Measurements from ENCODE around the gene TK1. TPM values are rescaled to one million over a fixed set of nuclear protein-coding genes. Genes with fewer than 3 reads are reported as not detected.
A peak's percentile ranks its signal among the peaks of the same experiment; 100 is the strongest.

Gene TK1
- total RNA-seq, 1 donor from 2014 or later, result 41.2 TPM

DNA sequence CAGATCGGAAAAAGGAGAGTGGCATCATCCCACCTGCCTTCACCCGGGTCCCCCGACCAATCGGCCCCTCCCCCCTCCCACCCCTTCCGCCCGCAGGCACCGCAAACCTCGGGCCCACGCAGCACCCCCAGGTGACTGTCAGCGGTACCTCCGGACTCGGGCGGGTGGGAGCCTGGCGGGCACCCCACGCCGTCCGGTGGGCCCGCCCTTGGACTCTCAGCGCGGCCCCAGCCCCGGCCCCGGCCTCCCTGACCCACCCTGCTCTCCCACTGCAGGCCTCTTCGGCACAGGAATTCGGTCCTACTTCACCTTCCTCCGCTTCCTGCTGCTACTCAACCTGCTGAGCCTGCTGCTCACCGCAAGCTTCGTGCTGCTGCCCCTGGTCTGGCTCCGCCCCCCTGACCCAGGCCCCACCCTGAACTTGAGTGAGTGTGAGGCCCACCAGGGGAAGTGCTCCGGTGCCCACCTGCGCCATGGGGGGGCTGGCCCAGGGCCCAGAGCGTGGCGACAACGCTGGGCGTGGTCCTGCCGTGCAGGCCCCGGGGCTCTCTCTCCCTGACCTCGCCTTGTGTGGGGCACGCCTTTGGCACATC lies 54.7 kb downstream of the TK1 start:
- Mint-ChIP-seq H3K4me1 (ENCODE audit: unreplicated experiment) (peaks cover 14% of the 10 kb centered on the region), H3K27me3 (peaks cover 12% of the 10 kb centered on the region), H3K9me3 (no peaks in the 10 kb centered on the region), H3K4me3 (peak overlapping the region; percentile 63), H3K27ac (no peak overlapping the region), H3K36me3 (no peaks in the 10 kb centered on the region)
- TF ChIP-seq, protein P1, sequence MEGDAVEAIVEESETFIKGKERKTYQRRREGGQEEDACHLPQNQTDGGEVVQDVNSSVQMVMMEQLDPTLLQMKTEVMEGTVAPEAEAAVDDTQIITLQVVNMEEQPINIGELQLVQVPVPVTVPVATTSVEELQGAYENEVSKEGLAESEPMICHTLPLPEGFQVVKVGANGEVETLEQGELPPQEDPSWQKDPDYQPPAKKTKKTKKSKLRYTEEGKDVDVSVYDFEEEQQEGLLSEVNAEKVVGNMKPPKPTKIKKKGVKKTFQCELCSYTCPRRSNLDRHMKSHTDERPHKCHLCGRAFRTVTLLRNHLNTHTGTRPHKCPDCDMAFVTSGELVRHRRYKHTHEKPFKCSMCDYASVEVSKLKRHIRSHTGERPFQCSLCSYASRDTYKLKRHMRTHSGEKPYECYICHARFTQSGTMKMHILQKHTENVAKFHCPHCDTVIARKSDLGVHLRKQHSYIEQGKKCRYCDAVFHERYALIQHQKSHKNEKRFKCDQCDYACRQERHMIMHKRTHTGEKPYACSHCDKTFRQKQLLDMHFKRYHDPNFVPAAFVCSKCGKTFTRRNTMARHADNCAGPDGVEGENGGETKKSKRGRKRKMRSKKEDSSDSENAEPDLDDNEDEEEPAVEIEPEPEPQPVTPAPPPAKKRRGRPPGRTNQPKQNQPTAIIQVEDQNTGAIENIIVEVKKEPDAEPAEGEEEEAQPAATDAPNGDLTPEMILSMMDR (conservative IDR thresholded peaks at IDR 0.05), result no peak
- no peak for DNase-seq (ENCODE audit: extremely low spot score, unreplicated experiment)

DNA sequence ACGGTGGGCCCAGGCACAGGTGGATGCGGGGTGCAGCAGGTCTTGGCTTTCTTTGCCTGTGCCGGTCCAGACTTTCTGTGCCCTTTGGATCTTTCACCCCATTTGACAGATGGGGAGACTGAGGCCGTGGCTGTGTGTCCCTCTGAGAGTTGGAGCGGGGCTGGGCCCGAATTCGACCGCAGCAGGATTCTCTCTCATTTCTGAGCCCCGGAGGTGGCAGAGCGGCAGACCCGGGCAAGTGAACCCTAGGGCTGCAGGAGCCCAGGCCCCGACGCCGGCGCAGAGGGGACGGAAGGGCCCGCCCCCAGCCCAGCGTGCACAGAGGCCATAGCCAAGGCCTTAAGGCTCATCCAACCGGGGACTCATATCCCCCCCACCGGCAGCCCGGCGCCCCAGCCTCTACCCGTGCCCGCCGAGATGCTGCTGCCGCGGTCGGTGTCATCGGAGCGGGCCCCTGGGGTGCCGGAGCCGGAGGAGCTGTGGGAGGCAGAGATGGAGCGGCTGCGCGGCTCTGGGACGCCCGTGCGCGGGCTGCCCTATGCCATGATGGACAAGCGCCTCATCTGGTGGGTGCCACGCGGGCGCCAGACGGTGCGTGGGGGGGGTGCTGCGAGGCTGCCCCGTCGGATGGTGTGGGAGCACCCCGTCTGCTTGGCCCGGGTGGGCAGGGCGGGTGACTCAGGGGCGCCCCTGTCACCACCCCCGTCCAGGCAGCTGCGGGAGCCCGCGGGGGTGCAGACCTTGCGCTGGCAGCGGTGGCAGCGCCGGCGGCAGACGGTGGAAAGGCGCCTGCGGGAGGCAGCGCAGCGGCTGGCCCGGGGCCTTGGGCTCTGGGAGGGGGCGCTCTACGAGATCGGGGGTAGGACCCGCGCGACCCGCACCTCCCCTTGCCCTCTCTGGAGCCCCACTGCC lies 55.4 kb downstream of the TK1 start:
- Mint-ChIP-seq H3K36me3 (no peaks in the 10 kb centered on the region), H3K4me3 (peak overlapping the region; percentile 47), H3K27me3 (peaks cover 12% of the 10 kb centered on the region), H3K9me3 (no peaks in the 10 kb centered on the region), H3K4me1 (ENCODE audit: unreplicated experiment) (peaks cover 17% of the 10 kb centered on the region), H3K27ac (no peak overlapping the region)
- TF ChIP-seq, protein P1 (conservative IDR thresholded peaks at IDR 0.05), result no peak
- DNase-seq (ENCODE audit: extremely low spot score, unreplicated experiment), result no peak

DNA sequence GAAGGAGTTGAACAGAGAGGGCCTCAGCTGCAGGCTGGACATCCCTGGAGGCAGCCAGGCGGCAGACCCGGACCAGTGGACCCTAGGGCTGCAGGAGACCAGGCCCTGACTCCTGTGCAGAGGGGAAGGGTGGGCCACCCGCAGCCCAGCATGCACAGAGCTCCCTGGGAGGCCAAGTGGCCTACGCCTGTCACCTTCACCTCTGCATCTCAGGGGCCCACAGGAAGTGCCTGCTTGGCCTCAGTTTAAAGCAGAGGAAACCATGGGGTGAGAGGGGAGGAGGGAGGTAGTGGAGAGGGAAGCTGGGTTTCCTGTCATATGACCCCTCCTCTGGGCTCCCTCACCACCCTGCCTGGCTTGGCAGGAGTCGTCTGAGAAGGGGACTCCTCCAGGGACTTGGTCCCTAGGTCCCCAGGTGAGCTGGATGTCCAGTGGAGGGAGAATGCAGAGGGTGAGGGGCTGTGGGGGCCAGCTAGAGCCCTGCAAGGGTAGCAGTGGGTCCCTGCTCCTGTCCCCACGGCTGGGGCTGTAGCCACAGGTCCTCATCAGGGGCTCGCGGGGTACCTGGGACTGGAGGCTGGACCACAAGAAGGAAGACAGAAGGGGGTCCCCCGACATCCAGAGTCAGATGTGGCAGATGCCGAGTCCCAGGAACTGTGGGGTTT lies 56.3 kb downstream of the TK1 start, which contains the start of gene TMC8:
TSS of gene TMC8 (plus strand) at position 335 of the 665 bp plus-strand sequence. CDS start 818 bp downstream, outside the sequence.
- H3K27ac Mint-ChIP-seq, result peak within 1 kb of the TSS; percentile 65
- H3K4me1 Mint-ChIP-seq (ENCODE audit: unreplicated experiment), result peaks cover 17% of the 10 kb centered on the region
- TF ChIP-seq, protein P1 (conservative IDR thresholded peaks at IDR 0.05), result no peak

DNA sequence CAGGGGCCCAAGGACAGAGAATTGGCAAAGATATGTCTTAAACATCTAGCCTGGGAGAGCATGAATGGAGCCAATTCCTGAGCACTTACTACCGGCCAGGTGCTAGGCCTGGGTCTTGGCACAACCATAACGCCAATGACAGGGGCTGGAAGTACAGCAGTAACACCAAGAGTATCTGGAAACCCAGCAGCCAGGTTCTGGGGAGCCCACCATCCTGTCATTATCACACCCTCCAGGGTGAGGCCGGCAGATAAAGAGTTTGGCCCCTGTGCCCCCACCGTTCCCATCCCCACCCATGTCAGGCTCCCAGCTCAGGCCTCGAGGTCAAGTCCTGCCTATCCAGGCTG lies 56.8 kb downstream of the TK1 start:
- Mint-ChIP-seq H3K36me3 (no peaks in the 10 kb centered on the region), H3K4me3 (peak overlapping the region; percentile 73), H3K9me3 (no peaks in the 10 kb centered on the region), H3K27ac (peak overlapping the region; percentile 65), H3K4me1 (ENCODE audit: unreplicated experiment) (peaks cover 17% of the 10 kb centered on the region), H3K27me3 (peaks cover 9% of the 10 kb centered on the region)
- TF ChIP-seq, protein P1 (conservative IDR thresholded peaks at IDR 0.05), result no peak
- DNase-seq (ENCODE audit: extremely low spot score, unreplicated experiment), result no peak

More for the DNA sequence above, 56.3 kb downstream of the TK1 start, which contains the start of gene TMC8:
- no peak for DNase-seq (ENCODE audit: extremely low spot score, unreplicated experiment)
- Mint-ChIP-seq H3K27me3 (peaks cover 12% of the 10 kb centered on the region), H3K4me3 (peak within 1 kb of the TSS; percentile 73), H3K36me3 (no peaks in the 10 kb centered on the region), H3K9me3 (no peaks in the 10 kb centered on the region)

DNA sequence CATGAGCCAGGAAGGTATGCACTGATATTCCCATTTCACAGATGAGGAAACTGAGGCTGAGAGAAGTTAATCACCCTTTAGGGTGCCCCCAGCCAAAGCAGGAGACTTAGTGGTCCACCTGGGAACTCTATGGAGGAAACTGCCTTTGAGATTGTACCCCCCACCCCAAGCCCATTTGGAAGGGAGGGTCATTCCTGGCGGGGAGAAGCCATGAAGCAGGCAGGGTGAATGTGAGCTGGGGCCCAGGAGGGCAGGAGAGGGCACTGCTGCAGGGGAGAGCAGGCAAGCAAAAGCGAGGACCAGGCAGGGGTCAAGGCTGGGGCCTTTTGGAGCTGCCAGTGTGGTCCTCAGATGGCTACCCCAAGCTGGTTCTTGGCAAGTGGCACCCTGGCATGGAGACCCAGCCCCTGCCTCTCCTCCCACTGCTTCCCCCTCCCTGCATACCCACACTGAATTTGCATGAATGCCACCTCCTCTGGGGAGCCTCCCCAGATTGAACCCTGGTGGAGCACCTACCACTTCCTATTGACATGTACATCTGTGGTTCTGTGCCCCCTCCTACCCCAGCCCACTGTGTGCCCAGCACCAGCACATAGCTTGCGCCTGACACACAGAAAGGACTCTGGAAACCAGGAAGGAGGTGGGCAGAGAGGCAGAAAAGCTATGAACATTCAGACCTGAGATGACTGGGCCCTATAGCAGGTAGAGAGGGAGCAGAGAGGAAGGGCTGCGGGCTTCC lies 57.3 kb downstream of the TK1 start:
- Mint-ChIP-seq H3K27me3 (peaks cover 9% of the 10 kb centered on the region), H3K36me3 (no peaks in the 10 kb centered on the region), H3K27ac (peak overlapping the region; percentile 89), H3K4me3 (peak overlapping the region; percentile 93), H3K9me3 (no peaks in the 10 kb centered on the region), H3K4me1 (ENCODE audit: unreplicated experiment) (peaks cover 17% of the 10 kb centered on the region)
- DNase-seq (ENCODE audit: extremely low spot score, unreplicated experiment), result no peak
- TF ChIP-seq, protein P1 (conservative IDR thresholded peaks at IDR 0.05), result no peak
